ENCODE data around the gene FANCL. TPM values are rescaled to one million over a fixed set of nuclear protein-coding genes. Genes with fewer than 3 reads are reported as not detected.

Gene FANCL
- total RNA-seq, 6 experiments from 2014 or later, result 6.8 to 22.3 (median 15.3) TPM

DNA sequence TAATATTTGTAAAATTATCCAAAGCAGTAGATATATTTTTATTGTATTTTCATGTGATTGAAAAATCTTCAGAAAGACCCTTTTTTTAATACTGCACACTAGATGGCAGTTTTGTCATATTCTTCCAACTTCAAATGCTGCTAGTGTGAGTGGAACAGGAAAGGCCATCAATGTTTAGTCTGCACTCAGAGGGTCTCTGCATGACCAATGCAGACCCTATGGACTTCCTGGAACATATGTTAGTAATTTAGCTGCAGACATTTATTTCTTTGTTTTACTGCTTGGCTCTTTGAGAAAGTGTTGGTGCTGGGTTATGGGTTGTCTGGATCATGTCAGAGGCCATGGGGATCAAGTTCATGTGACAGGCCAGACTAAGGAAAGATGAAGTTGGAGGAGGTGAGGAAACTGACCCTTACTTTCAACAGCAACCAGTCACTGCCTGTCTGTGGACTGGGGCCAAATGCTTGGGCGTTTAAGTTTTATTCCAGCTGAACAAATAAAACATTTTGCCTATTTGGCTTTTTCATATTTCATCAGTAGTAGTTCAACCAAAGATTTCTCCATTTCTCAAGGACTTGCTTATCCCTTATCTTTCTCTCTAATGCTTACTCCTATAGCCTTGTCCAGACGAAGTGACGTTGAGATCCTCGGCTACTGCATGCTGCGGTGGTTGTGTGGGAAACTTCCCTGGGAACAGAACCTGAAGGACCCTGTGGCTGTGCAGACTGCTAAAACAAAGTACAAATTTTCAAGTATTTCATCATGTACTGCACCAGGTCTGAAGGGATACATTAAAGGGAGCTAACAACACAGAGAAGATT is 109.7 kb downstream of the FANCL start:
- Histone ChIP-seq H3K27ac (no peak overlapping the region), H3K4me3 (no peak overlapping the region), H3K9me3 (no peaks in the 10 kb centered on the region), H3K4me1 (no peaks in the 10 kb centered on the region), H3K27me3 (no peaks in the 10 kb centered on the region), H3K36me3 (peaks cover 0 to 11% (median 2%) of the 10 kb centered on the region in 4 donors)
- ATAC-seq (peak; percentile 23 to 43 (median 31)), DNase-seq (no peak)
- no peak for TF ChIP-seq POLR2A (IDR thresholded peaks at IDR 0.05)
- TF ChIP-seq, protein P1, sequence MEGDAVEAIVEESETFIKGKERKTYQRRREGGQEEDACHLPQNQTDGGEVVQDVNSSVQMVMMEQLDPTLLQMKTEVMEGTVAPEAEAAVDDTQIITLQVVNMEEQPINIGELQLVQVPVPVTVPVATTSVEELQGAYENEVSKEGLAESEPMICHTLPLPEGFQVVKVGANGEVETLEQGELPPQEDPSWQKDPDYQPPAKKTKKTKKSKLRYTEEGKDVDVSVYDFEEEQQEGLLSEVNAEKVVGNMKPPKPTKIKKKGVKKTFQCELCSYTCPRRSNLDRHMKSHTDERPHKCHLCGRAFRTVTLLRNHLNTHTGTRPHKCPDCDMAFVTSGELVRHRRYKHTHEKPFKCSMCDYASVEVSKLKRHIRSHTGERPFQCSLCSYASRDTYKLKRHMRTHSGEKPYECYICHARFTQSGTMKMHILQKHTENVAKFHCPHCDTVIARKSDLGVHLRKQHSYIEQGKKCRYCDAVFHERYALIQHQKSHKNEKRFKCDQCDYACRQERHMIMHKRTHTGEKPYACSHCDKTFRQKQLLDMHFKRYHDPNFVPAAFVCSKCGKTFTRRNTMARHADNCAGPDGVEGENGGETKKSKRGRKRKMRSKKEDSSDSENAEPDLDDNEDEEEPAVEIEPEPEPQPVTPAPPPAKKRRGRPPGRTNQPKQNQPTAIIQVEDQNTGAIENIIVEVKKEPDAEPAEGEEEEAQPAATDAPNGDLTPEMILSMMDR (IDR thresholded peaks at IDR 0.05), result peak in 3 of 4 donors; percentile 22 to 44 (median 35)
- WGBS (ENCODE audit: insufficient coverage, low coverage, low lambda C conversion rate, missing lambda C conversion rate), result 59% methylated on average over 5 of the region's 5 CpGs
- intact Hi-C loops (cut with DNase I), result no loop called here

DNA sequence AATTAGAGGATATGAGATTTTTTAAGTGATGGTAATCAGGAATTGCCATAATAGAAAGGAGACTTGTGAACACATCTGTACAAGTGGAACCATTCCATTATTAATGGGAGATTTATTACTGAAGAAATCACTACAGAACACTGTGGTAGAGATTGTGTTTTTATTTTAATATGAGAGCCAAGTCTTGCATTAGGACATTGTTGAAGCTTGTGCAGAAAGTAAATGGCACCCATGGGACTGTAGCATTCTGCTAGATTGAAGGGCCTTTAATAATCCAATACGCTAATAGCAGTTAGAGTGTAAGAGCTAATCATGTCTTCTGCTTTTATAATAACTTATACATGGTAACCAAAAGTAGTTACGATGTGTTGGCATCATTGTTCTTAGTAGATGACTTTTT is 110.9 kb downstream of the FANCL start:
- 88% methylated on average over 2 of the region's 2 CpGs for WGBS (ENCODE audit: insufficient coverage, low coverage, low lambda C conversion rate, missing lambda C conversion rate)
- no peaks in the 10 kb centered on the region for H3K27me3 ChIP-seq
- H3K9me3 ChIP-seq, result no peaks in the 10 kb centered on the region
- H3K4me1 ChIP-seq, result no peaks in the 10 kb centered on the region
- TF ChIP-seq, protein P1 (IDR thresholded peaks at IDR 0.05), result no peak
- TF ChIP-seq POLR2A (IDR thresholded peaks at IDR 0.05), result no peak
- no peak for DNase-seq
- intact Hi-C loops (cut with DNase I), result no loop called here
- H3K4me3 ChIP-seq, result no peak overlapping the region
- H3K27ac ChIP-seq, result no peak overlapping the region
- no peak for ATAC-seq
- H3K36me3 ChIP-seq, result peaks cover 0 to 11% (median 2%) of the 10 kb centered on the region in 4 donors

DNA sequence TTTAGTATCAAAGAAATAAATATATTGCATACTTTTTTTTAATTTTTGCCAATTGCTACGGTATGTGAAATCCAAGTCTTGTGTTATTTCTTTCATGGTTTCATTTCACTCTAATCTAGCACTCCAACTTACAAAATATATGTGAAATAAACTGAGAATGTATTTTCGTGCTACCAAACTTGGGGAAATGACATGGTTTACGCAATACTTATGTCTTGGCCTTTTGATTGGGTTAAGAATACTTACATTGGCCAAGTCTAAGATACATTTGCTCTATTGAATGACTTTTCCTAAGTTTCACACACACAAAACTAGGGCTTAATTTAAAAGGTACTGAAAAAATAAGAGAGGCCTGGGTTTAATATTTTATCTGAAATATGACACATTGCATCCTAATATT is 114.0 kb downstream of the FANCL start:
- no peaks in the 10 kb centered on the region for H3K9me3 ChIP-seq
- H3K36me3 ChIP-seq, result peaks cover 0 to 4% (median 2%) of the 10 kb centered on the region in 4 donors
- intact Hi-C loops (cut with DNase I), result no loop called here
- DNase-seq (no peak), ATAC-seq (no peak)
- H3K27ac ChIP-seq, result no peak overlapping the region
- TF ChIP-seq, protein P1 (IDR thresholded peaks at IDR 0.05), result no peak
- TF ChIP-seq POLR2A (IDR thresholded peaks at IDR 0.05), result no peak
- H3K4me1 ChIP-seq, result no peaks in the 10 kb centered on the region
- no peak overlapping the region for H3K4me3 ChIP-seq
- no peaks in the 10 kb centered on the region for H3K27me3 ChIP-seq
- 79% methylated on average over 3 of the region's 3 CpGs for WGBS (ENCODE audit: insufficient coverage, low coverage, low lambda C conversion rate, missing lambda C conversion rate)

DNA sequence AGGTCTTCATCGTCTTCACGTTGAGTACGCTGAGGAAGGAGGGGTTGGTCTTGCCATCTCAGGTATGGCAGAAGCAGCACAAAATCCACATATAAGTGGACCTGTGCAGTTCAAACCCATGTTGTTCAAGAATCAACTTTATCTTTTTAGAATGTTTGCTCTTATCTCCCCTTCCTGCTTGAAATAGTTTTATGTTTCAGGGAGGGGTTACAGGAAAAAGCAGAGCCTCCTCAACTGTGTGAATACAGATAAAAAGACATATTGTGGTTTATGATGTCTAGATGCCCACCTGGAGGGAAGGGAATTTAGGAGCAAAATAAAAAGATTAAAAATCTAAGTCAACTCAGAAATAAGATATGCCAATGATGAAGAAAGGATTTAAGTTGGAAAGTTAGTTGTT is 118.6 kb downstream of the FANCL start:
- intact Hi-C loops (cut with DNase I), result no loop called here
- TF ChIP-seq, protein P1 (IDR thresholded peaks at IDR 0.05), result no peak
- TF ChIP-seq POLR2A (IDR thresholded peaks at IDR 0.05), result no peak
- ATAC-seq (no peak), DNase-seq (no peak)
- WGBS (ENCODE audit: insufficient coverage, low coverage, low lambda C conversion rate, missing lambda C conversion rate), result 100% methylated on average over 3 of the region's 3 CpGs
- Histone ChIP-seq H3K36me3 (no peaks in the 10 kb centered on the region), H3K4me3 (no peak overlapping the region), H3K9me3 (no peaks in the 10 kb centered on the region), H3K27ac (no peak overlapping the region), H3K27me3 (no peaks in the 10 kb centered on the region), H3K4me1 (no peaks in the 10 kb centered on the region)

Measured in right lobe of liver (tissue), 6 donors.